Upper lobe of right lung (tissue), 1 donor: Measurements from ENCODE around the gene DLEC1. TPM values are rescaled to one million over a fixed set of nuclear protein-coding genes. Genes with fewer than 3 reads are reported as not detected.
"Not testable (repeated sequence)": the region's sequence is repeated elsewhere in the genome, so short reads cannot be mapped to it uniquely, and the experiment has no call there.

ENCODE experiments used
- ATAC-seq: fragments of 200-7000 bp; cut with Tn5 transposase; one replicate; pipeline ENCODE4 v1.9.1; 2020; ENCODE audit warnings: mild to moderate bottlenecking, moderate library complexity
- DNase-seq: peaks from one replicate; pipeline ENCODE4 v3.0.0-alpha.2; 2020
- H3K27ac ChIP-seq: fragments of 200-600 bp; one replicate; pipeline ENCODE4 v1.8.0; 2022
- H3K27me3 ChIP-seq: fragments of 200-600 bp; one replicate; pipeline ENCODE4 v1.8.0; 2022; ENCODE audit warnings: mild to moderate bottlenecking
- H3K36me3 ChIP-seq: fragments of 200-600 bp; one replicate; pipeline ENCODE4 v1.8.0; 2022
- H3K4me1 ChIP-seq: fragments of 200-600 bp; one replicate; pipeline ENCODE4 v1.8.0; 2022
- H3K4me3 ChIP-seq: fragments of 200-600 bp; one replicate; pipeline ENCODE4 v1.8.0; 2022; ENCODE audit warnings: mild to moderate bottlenecking
- H3K9me3 ChIP-seq: fragments of 200-600 bp; one replicate; pipeline ENCODE4 v1.8.0; 2022
- intact Hi-C: fragments of 100-400 bp; cut with DNase I; formaldehyde crosslinking; loops from one replicate; pipeline ENCODE4 v1.11.0; 2022
- total RNA-seq: library from RNA; stranded (reverse); fragmentation: NEBNext Ultra II Directional; extraction: Animal tissue kit (Norgen Biotek cat#: 25700); gene quantifications from one replicate; pipeline ENCODE4 v1.2.1, GENCODE V29; 2021
- TF ChIP-seq, protein P1 (sequence below): fragments of 200-600 bp; IDR thresholded peaks from one replicate; pipeline ENCODE4 v1.8.0; 2022; ENCODE audit warnings: antibody characterized with exemption
- donor health status: DM: no; HTN: yes; CAD: no; lungs with severe emphysema.

The DLEC1 gene
- total RNA-seq, 1 donor from 2014 or later = 2.7 TPM

DNA sequence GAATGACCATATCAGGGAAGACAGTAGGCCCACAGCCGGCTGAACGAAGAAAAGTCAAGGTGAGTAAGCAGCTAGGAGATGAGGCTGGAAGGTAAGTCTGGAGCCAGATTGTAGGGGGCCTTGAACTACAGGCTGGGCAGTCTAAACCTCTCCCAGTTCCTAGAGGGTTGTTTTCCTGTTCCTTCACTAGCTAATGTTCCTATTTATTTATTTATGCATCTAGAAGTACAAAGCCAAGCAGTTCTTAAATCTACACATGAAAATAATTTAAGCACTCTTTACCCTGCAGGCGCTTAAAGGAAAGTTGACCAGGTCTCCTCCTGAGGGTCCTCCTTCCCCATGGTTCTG is 94.2 kb downstream of the DLEC1 start:
- H3K9me3 ChIP-seq = no peaks in the 10 kb centered on the region
- no peak overlapping the region for H3K4me3 ChIP-seq
- intact Hi-C loops = no loop called here
- TF ChIP-seq, protein P1, sequence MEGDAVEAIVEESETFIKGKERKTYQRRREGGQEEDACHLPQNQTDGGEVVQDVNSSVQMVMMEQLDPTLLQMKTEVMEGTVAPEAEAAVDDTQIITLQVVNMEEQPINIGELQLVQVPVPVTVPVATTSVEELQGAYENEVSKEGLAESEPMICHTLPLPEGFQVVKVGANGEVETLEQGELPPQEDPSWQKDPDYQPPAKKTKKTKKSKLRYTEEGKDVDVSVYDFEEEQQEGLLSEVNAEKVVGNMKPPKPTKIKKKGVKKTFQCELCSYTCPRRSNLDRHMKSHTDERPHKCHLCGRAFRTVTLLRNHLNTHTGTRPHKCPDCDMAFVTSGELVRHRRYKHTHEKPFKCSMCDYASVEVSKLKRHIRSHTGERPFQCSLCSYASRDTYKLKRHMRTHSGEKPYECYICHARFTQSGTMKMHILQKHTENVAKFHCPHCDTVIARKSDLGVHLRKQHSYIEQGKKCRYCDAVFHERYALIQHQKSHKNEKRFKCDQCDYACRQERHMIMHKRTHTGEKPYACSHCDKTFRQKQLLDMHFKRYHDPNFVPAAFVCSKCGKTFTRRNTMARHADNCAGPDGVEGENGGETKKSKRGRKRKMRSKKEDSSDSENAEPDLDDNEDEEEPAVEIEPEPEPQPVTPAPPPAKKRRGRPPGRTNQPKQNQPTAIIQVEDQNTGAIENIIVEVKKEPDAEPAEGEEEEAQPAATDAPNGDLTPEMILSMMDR = no peak
- peaks cover 69% of the 10 kb centered on the region for H3K36me3 ChIP-seq
- H3K4me1 ChIP-seq = peaks cover 31% of the 10 kb centered on the region
- ATAC-seq = no peak
- no peaks in the 10 kb centered on the region for H3K27me3 ChIP-seq
- peak overlapping the region; percentile 32 for H3K27ac ChIP-seq
- no peak for DNase-seq

DNA sequence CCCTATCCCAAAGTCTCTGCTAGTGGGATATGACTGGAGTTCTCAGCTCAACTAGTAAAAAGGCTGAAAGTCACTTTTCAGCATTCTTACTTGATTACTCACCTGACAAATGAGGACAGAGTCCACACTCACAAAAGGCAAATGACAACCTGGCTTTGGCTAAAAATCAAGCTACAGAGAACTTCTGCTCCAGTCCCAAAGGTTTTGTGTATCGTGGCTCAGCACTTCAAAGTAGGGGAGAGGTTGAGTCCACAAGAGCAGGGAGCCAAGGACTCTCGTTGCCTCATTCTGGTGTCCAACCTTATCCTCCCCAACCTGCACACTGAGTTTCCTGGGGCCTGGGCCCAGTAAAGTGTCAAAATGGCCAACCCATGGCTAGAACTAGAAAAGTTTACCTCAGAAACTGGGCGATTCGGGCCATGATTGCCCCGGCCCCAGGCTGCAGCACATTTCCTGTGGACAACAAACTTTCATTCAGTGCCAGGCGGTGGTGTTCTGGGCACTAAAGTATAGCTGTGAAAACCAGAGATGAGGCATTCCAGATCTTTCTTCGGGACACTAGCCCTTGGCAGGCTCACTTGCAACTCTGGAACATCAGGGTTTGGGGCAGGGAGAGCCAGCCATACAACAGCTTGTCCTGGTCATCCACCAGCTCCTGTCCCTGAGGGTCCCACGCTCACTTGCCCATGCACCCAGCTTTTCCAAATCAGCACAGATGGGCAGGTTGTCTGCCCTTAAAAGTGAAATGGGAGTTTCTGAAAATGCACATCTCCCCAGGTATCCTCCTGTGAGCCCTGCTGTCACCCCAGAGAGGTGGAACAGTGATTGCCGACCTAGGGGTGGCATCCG is 94.8 kb downstream of the DLEC1 start:
- H3K9me3 ChIP-seq = no peaks in the 10 kb centered on the region
- H3K4me3 ChIP-seq = no peak overlapping the region
- H3K27me3 ChIP-seq = no peaks in the 10 kb centered on the region
- H3K27ac ChIP-seq = peak overlapping the region; percentile 32
- peaks cover 63% of the 10 kb centered on the region for H3K36me3 ChIP-seq
- intact Hi-C loops = no loop called here
- peak; percentile 59 for DNase-seq
- H3K4me1 ChIP-seq = peaks cover 27% of the 10 kb centered on the region
- ATAC-seq = no peak
- TF ChIP-seq, protein P1 = no peak

DNA sequence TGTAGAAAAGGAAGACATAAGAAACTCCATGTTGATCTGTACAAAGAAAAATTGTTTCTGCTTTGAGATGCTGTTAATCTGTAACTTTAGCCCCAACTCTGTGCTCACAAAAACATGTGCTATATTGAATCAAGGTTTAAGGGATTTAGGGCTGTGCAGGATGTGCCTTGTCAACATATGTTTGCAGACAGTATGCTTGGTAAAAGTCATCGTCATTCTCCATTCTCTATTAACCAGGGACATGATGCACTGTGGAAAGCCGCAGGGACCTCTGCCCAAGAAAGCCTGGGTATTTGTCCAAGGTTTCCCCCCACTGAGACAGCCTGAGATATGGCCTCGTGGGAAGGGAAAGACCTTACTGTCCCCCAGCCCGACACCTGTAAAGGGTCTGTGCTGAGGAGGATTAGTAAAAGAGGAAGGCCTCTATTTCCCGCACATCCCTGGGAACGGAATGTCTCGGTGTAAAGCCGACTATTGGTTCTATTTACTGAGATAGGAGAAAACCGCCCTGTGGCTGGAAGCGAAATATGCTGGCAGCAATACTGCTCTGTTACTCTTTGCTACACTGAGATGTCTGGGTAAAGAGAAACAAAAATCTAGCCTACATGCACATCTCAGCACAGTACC is 95.6 kb downstream of the DLEC1 start:
- ATAC-seq, DNase-seq, intact Hi-C loops, H3K27ac ChIP-seq, H3K9me3 ChIP-seq, H3K4me3 ChIP-seq, H3K27me3 ChIP-seq: not testable (repeated sequence)
- H3K36me3 ChIP-seq = peaks cover 55% of the 10 kb centered on the region
- peaks cover 31% of the 10 kb centered on the region for H3K4me1 ChIP-seq

DNA sequence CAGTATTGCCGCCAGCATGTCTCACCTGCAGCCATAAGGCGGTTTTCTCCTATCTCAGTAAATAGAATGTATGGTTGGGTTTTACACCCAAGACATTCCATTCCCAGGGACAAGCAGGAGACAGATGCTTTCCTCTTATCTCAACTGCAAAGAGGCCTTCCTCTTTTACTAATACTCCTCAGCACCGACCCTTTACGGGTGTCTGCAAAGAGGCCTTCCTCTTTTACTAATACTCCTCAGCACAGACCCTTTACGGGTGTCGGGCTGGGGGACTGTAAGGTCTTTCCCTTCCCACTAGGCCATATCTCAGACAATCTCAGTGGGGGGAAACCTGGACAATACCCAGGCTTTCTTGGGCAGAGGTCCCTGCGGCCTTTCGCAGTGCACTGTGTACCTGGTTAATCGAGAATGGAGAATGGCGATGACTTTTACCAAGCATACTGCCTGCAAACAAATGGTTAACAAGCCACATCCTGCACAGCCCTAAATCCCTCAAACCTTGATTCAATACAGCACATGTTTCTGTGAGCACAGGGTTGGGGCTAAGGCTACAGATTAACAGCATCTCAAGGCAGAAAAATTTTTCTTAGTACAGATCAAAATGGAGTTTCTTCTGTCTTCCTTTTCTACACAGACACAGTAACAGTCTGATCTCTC is 96.7 kb downstream of the DLEC1 start:
- H3K4me1 ChIP-seq = peaks cover 42% of the 10 kb centered on the region
- H3K9me3 ChIP-seq, intact Hi-C loops, DNase-seq, ATAC-seq, H3K27me3 ChIP-seq: not testable (repeated sequence)
- peaks cover 48% of the 10 kb centered on the region for H3K36me3 ChIP-seq
- peak overlapping the region; percentile 85 for H3K27ac ChIP-seq
- H3K4me3 ChIP-seq = peak overlapping the region; percentile 83

DNA sequence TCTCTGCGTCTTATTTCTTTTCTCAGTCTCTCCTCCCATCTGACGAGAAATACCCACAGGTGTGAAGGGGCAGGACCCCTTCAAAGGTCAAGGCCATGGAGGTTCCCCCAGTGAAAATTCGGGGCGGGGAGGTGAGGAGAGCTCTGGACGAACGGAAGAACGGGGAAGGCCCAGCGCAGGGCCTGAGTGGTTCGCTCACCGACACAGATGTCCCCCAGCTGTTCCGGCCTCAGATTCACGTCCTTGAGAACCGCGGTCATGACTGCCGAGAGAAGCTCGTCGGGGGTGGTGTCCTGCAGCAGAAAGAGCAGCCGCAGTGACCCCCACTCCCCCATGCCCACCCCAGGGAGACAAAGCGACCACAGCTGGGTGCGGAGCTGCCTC is 97.4 kb downstream of the DLEC1 start:
- intact Hi-C loops = no loop called here
- Histone ChIP-seq H3K27ac (peak overlapping the region; percentile 85), H3K4me1 (peaks cover 42% of the 10 kb centered on the region), H3K36me3 (peaks cover 47% of the 10 kb centered on the region), H3K4me3 (peak overlapping the region; percentile 83), H3K27me3 (no peaks in the 10 kb centered on the region), H3K9me3 (no peaks in the 10 kb centered on the region)
- TF ChIP-seq, protein P1 = no peak
- ATAC-seq (no peak), DNase-seq (no peak)

DNA sequence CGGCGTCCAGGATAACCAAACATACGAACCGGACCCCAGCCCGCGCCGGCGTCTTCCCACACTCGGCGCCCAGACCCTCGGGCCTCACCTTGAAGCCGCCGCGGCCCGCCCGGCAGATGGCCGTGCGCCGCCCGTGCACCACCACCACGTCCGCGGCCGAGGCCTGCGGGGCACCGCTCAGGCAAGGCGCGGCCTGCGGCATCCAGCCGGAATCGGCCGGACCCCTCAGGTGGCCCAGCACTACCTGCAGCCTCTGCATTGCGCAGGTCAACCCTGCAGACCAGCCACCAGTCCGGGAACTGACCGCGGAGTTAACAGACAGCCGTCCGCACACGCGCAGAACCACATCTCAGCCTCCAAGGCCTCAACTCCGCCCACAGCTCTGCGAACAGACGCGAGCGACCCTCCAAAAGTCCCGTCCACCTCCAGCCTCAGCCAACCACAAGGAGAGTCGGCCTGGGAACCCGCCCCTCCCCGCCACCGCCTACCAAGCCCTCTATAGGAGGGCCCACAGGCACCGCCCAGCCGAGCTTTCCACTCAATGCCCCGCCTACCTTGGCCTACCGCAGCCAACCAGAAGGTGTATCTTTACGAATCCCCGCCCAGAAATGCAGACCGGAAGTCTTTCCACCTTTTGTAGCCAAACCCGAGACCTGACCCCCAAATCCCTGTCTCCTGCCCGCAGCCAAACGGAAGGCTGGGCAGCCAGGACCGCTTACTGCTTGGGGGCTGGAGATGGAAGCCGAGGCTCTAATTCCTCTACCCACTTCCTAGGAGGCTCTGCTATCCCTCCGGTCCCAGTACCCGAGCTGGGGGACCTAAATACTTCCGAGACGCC is 98.0 kb downstream of the DLEC1 start, which contains the start of gene ACAA1:
ACAA1 (minus strand) TSS at position 351 of the 838 bp plus-strand sequence; CDS start at position 259, 92 bp downstream.
- TF ChIP-seq, protein P1 = no peak
- Histone ChIP-seq H3K27me3 (no peaks in the 10 kb centered on the region), H3K9me3 (no peaks in the 10 kb centered on the region), H3K27ac (peak within 1 kb of the TSS; percentile 96), H3K36me3 (peaks cover 44% of the 10 kb centered on the region), H3K4me3 (peak within 1 kb of the TSS; percentile 83), H3K4me1 (peaks cover 42% of the 10 kb centered on the region)
- DNase-seq (peak; percentile 100), ATAC-seq (peak; percentile 94)
- intact Hi-C loops = no loop called here
